ENCODE results near the gene RNF220.

- no peak for TF ChIP-seq EZH2 (IDR thresholded peaks at IDR 0.05; ENCODE audit: insufficient read depth, poor library complexity, severe bottlenecking)
- TF ChIP-seq EZH2phosphoT487 (IDR thresholded peaks at IDR 0.05; ENCODE audit: insufficient read depth, low read depth), result no peak
Measured at GRCh38 chr1:44664730-44665370, 259.8 kb downstream of the RNF220 start.
